ENCODE data around the gene SHB. TPM values are rescaled to one million over a fixed set of nuclear protein-coding genes. Genes with fewer than 3 reads are reported as not detected.

The SHB gene
- total and polyA plus RNA-seq, 2 of the 13 experiments (the other 11 are each of a cell fraction or from before 2014, with no cell fraction given), result 19.4 to 20.7 TPM

GRCh38 chr9:37936965-37937364 lies 132.1 kb downstream of the SHB start:
- no peak for TF ChIP-seq FOXA3 (CRISPR knock-in tag; IDR thresholded peaks at IDR 0.05)
- no peak for TF ChIP-seq ZNF362 (CRISPR knock-in tag; IDR thresholded peaks at IDR 0.05; ENCODE audit: borderline replicate concordance)
- TF ChIP-seq SP1 (IDR thresholded peaks at IDR 0.05), result no peak
- TF ChIP-seq SP1 (CRISPR knock-in tag; IDR thresholded peaks at IDR 0.05), result no peak
- peak; percentile 31 for TF ChIP-seq RBM22 (optimal IDR thresholded peaks at IDR 0.05; ENCODE audit: low read length)
- Histone ChIP-seq H3K79me2 (ENCODE audit: insufficient read depth, low read length) (no peaks in the 10 kb centered on the region), H3K27me3 (ENCODE audit: control insufficient read depth in 1 of 2, insufficient read depth in 2 of 2, low read length in 2 of 2) (no peaks in the 10 kb centered on the region), H2AFZ (ENCODE audit: low read length) (no peak overlapping the region), H3K27ac (ENCODE audit: extremely low read length, insufficient read depth, low read length) (no peak overlapping the region), H4K20me1 (ENCODE audit: insufficient read depth, low read length) (peaks cover 5% of the 10 kb centered on the region; the same call in 1 of the 2 replicates), H3K9me3 (ENCODE audit: low read length) (no peaks in the 10 kb centered on the region), H3K36me3 (replicated peaks in 1 of 2; ENCODE audit: control insufficient read depth in 1 of 2, insufficient read depth in 2 of 2, low read length in 2 of 2) (peaks cover 34 to 80% of the 10 kb centered on the region in 2 experiments), H3K4me1 (ENCODE audit: insufficient read depth, low read length) (peaks cover 26% of the 10 kb centered on the region), H3K9ac (ENCODE audit: insufficient read depth, low read depth, low read length) (no peak overlapping the region), H3K4me2 (ENCODE audit: low read depth, low read length) (no peak overlapping the region), H3K4me3 (replicated peaks in 1 of 3; ENCODE audit: insufficient read depth in 1 of 3, low read depth in 2 of 3, low read length in 3 of 3) (no peak overlapping the region)
- in situ Hi-C loops (cut with HindIII; ENCODE audit: extremely low pct_ligation_motif_present, low pct_unique_long_range_greater_than_20kb) (no loop called here), intact Hi-C loops (cut with micrococcal nuclease; ENCODE audit: unreplicated experiment) (no loop called here)
- ATAC-seq (no peak), FAIRE-seq (no peak), DNase-seq (ENCODE audit: low spot score) (no peak)
- POLR2A ChIA-PET, result no interaction called here
- CTCF ChIA-PET (ENCODE audit: low intra/inter-chr PET ratio, low total read pairs), result no interaction called here
- BruUV-seq (replicated peaks), result no TSS peak
- 86% methylated on average over 4 of the region's 4 CpGs for WGBS (ENCODE audit: low lambda C conversion rate)

DNA sequence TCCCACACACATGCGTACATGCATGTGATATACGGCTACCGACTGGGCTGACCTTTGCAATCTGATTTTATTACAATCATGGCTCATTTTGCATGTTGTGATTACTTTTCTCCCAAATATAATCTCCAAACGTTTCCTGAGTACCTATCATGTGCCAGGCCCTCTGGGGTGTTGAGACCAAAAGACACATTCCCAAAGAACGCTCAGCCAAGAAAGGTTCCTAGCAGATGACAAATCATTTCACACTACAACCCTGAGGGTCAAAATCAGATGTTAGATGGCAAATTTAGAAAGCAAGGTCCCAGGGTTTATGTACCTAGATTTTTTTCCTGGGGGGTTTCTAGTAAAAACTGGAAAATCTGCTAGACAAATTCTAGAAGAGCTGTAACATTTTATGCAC lies 132.7 kb downstream of the SHB start:
- ChIA-PET POLR2A (no interaction called here), CTCF (ENCODE audit: low intra/inter-chr PET ratio, low total read pairs) (no interaction called here)
- Histone ChIP-seq H3K4me2 (ENCODE audit: low read depth, low read length) (no peak overlapping the region), H3K36me3 (replicated peaks in 1 of 2; ENCODE audit: control insufficient read depth in 1 of 2, insufficient read depth in 2 of 2, low read length in 2 of 2) (peaks cover 30 to 79% of the 10 kb centered on the region in 2 experiments), H3K4me1 (ENCODE audit: insufficient read depth, low read length) (peaks cover 20% of the 10 kb centered on the region), H3K27ac (ENCODE audit: extremely low read length, insufficient read depth, low read length) (no peak overlapping the region), H3K27me3 (ENCODE audit: control insufficient read depth in 1 of 2, insufficient read depth in 2 of 2, low read length in 2 of 2) (no peaks in the 10 kb centered on the region), H3K79me2 (ENCODE audit: insufficient read depth, low read length) (no peaks in the 10 kb centered on the region), H2AFZ (ENCODE audit: low read length) (no peak overlapping the region), H3K4me3 (replicated peaks in 1 of 3; ENCODE audit: insufficient read depth in 1 of 3, low read depth in 2 of 3, low read length in 3 of 3) (no peak overlapping the region), H3K9ac (ENCODE audit: insufficient read depth, low read depth, low read length) (no peak overlapping the region), H4K20me1 (ENCODE audit: insufficient read depth, low read length) (peaks cover 4% of the 10 kb centered on the region; the same call in 1 of the 2 replicates), H3K9me3 (ENCODE audit: low read length) (no peaks in the 10 kb centered on the region)
- in situ Hi-C loops (cut with HindIII; ENCODE audit: extremely low pct_ligation_motif_present, low pct_unique_long_range_greater_than_20kb), result no loop called here
- BruUV-seq (replicated peaks), result no TSS peak
- intact Hi-C loops (cut with micrococcal nuclease; ENCODE audit: unreplicated experiment), result no loop called here
- ATAC-seq, result no peak
- no peak for FAIRE-seq
- DNase-seq (ENCODE audit: low spot score), result no peak
- WGBS (ENCODE audit: low lambda C conversion rate), result 97% methylated on average over 5 of the region's 5 CpGs
- TF ChIP-seq MIER2 (CRISPR knock-in tag; IDR thresholded peaks at IDR 0.05), result no peak
- no peak for TF ChIP-seq SETDB1 (CRISPR knock-in tag; IDR thresholded peaks at IDR 0.05; ENCODE audit: borderline replicate concordance)
- TF ChIP-seq ZNF414 (CRISPR knock-in tag; IDR thresholded peaks at IDR 0.05), result no peak
- TF ChIP-seq, protein P1, sequence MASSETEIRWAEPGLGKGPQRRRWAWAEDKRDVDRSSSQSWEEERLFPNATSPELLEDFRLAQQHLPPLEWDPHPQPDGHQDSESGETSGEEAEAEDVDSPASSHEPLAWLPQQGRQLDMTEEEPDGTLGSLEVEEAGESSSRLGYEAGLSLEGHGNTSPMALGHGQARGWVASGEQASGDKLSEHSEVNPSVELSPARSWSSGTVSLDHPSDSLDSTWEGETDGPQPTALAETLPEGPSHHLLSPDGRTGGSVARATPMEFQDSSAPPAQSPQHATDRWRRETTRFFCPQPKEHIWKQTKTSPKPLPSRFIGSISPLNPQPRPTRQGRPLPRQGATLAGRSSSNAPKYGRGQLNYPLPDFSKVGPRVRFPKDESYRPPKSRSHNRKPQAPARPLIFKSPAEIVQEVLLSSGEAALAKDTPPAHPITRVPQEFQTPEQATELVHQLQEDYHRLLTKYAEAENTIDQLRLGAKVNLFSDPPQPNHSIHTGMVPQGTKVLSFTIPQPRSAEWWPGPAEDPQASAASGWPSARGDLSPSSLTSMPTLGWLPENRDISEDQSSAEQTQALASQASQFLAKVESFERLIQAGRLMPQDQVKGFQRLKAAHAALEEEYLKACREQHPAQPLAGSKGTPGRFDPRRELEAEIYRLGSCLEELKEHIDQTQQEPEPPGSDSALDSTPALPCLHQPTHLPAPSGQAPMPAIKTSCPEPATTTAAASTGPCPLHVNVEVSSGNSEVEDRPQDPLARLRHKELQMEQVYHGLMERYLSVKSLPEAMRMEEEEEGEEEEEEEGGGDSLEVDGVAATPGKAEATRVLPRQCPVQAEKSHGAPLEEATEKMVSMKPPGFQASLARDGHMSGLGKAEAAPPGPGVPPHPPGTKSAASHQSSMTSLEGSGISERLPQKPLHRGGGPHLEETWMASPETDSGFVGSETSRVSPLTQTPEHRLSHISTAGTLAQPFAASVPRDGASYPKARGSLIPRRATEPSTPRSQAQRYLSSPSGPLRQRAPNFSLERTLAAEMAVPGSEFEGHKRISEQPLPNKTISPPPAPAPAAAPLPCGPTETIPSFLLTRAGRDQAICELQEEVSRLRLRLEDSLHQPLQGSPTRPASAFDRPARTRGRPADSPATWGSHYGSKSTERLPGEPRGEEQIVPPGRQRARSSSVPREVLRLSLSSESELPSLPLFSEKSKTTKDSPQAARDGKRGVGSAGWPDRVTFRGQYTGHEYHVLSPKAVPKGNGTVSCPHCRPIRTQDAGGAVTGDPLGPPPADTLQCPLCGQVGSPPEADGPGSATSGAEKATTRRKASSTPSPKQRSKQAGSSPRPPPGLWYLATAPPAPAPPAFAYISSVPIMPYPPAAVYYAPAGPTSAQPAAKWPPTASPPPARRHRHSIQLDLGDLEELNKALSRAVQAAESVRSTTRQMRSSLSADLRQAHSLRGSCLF (CRISPR knock-in tag; IDR thresholded peaks at IDR 0.05; ENCODE audit: borderline replicate concordance), result no peak
- TF ChIP-seq ZNF451 (CRISPR knock-in tag; IDR thresholded peaks at IDR 0.05), result no peak
- no peak for TF ChIP-seq ZNF317 (CRISPR knock-in tag; IDR thresholded peaks at IDR 0.05)
- no peak for TF ChIP-seq U2AF1 (optimal IDR thresholded peaks at IDR 0.05; ENCODE audit: low read depth, low read length)
- no peak for TF ChIP-seq SKI (IDR thresholded peaks at IDR 0.05; ENCODE audit: partially characterized antibody)
- TF ChIP-seq GZF1 (CRISPR knock-in tag; IDR thresholded peaks at IDR 0.05), result no peak

All from HepG2 (cell line).